ENCODE measurements around the gene RPTOR. TPM values are rescaled to one million over a fixed set of nuclear protein-coding genes. Genes with fewer than 3 reads are reported as not detected.
"Not testable (repeated sequence)": the region's sequence is repeated elsewhere in the genome, so short reads cannot be mapped to it uniquely, and the experiment has no call there.

RPTOR gene
- polyA plus RNA-seq, 12 donors: 16.0 to 34.1 (median 21.6) TPM; not detected in 1

DNA sequence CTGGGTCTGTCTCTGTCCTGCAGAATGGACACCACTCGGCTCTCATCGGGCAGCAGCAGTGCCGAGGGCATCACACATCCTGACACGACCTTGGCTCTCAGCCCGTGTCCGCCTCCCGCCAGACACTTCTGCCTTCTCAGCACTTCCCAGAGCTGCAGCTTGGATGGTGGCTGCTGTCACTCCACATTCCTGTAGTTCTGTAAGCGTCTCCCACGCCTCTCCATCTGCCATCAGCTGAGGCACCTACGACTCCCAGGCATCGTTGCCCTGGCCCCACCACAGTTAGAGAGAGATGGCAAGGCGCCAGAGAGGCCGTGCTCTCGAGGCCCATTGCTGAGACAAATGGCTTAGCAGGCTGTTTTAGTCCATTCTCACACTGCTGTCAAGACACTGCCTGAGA, 251.1 kb downstream of the RPTOR start:
- DNase-seq: no peak

GRCh38 chr17:80796430-80796861, 251.8 kb downstream of the RPTOR start:
- no peak for DNase-seq

DNA sequence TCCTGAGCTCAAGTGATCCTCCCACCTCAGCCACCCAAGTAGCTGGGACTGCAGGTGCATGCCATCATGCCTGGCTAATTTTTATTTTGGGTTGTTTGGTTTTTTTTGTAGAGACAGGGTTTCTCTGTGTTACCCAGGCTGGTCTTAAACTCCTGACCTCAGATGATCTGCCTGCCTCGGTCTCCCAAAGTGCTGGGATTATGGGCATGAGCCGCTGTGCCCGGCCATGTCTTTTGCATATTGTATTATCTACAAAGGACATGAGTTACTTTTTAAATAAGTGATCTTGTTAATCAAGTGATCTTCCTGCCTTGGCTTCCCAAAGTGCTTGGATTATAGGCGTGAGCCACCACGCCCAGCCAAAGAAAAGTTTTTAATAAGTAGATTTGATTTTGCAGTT, 252.6 kb downstream of the RPTOR start:
- DNase-seq: not testable (repeated sequence)

GRCh38 chr17:80797741-80798594, 253.3 kb downstream of the RPTOR start:
- no peak for DNase-seq

GRCh38 chr17:80798595-80799537, 254.2 kb downstream of the RPTOR start:
- no peak for DNase-seq

DNA sequence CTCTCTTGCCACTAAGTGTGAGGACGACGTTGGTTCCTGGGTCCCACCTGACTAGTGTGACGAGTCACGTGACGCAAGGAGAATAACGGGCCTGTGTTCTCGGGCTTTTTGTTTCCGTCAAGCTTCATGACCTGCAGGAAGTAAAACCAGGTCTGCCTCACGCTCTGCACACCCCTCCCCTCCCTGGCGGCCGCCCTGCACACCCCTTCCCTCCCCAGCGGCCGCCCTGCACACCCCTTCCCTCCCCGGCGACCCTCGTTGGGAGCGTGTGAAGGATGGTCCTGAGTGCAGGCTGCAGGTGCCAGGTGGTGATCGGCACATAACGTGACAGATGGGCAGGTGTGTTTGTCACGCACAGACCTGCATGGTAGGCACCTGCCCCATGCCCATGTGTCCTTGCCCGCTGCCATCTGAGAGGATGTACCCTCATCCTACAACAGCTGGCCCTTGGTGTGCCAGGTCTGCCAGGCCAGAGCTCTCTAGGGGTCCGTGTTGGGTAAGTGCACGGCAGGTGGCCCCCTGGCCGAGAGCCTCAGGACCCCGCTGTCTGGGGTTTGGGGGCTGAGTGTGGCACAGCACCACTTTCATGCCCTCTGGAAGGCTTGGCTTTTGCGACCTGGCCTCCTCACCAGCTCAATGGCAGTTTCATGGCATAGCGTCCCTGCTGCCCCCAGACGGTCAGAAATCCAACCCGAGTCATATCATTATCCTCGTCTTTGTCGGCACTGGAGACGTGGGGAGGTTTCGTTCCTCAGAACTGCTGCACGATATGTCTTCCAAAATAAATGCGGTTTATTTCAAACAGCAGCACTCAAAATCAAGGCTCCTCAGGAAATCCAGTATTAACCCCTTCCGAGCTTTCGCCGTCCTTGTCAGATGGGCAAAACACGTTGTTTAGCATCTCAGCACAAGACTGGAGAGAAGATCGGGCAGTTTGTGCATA, 255.2 kb downstream of the RPTOR start:
- DNase-seq: no peak

GRCh38 chr17:80800481-80801391, 256.1 kb downstream of the RPTOR start:
- DNase-seq: no peak

DNA sequence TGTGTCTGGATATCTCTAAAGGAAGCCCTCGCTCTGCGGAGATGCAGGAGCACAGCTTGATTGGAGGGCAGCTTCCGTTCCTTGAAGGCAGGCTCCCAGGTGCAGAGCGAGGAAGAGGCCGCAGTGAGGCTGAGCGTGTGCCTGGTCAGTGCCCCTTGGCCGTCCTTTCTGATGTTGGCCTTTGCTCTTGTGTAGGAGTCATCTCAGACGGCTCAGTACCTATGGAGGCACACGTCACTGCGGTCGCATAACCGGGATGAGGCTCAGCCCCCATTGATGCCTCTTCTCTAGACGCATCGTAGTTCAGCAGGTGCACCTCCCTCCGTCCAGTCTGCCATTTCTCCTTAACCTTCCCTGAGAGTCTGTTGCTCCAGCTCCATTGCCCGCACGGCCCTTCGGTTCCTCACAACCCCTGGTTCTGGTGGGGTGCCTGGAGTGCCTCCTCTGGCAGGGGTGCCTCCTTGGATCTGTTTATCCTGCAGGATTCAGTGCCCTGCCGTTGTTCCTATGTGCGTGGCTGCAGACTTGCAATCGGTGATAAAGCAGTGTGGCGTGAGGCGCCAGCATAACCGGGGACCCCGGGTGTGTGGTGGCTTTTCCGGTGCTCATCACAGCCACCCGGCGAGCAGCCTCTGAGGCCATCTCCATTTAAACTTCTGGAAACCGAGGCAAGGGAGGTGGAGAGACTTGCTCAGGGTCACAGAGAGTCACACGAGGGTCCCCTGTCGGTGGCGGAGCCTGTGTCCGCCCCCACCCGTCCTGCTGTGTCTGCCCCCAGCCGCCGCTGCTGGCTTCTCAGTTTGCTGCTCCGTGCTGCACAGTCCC, 258.2 kb downstream of the RPTOR start:
- no peak for DNase-seq

DNA sequence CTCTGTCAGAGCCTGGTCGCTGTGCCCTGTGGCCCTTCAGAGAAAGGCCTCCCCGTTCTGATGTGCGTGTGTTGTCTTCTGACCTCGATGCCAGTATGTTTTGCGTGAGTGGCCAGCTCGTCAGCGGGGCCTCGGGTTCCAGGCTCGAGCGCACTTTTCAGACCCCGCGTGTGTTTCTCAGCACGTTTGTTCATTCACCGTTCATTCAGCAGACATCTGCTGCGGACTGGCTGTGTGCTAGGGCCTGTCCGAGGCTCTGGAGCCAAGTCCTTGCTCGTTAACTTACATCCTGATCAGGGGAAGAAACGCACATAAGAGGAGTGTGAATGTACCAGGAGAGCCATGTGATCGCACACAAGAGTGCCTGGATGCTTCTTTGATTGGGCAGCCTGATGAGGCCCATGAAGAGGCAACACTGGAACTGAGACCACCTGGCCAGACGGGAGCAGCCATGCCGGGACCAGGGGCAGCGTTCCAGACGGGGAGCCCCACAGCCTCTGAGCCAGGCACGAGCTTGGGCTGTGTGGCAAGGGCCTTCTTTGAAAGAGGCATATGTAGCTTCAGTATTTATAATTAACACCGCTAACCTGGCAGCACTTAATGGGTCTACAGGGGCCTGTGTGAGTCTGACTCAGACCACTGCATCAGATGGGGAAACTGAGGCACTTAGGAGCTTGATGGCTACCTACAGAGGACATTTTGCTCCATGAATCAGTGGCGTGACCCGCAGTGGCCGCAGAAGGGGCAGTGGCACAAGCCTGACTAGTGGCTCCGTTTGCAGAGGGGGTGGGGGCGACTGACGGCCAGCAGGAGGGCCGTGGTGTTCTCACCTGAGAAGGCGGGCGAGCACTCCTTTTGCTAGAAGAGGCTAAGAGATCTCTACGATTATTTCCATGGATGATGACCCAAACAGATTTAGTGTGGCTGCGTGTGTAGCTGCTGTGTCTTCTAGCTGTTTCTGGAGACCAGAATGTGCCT, 259.1 kb downstream of the RPTOR start:
- no peak for DNase-seq

DNA sequence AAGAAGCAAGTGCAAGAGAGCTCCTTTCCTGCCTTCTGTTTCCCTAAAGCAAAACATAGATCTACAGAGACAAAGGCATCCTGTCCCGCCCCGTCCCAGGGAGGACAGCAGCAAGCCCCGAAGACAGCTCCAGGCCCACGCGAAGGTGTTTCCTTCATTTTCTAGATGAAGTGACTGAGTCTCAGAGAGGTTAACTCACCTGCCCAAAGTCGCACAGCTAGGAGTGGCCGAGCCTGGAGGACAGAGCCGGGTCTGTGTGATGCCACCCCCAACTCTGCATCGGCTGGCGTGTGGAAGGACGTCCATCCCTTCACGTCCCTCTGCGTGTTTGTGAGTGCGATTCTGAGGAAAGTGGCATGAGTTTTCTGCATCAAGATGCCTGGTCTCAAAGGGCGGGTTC, 259.8 kb downstream of the RPTOR start:
- DNase-seq: no peak

GRCh38 chr17:80805032-80805751, 260.6 kb downstream of the RPTOR start:
- DNase-seq: no peak

- no peak for DNase-seq
These were observed 262.4 kb downstream of the RPTOR start for GRCh38 chr17:80807014-80807413.

- DNase-seq: no peak
These were observed 263.2 kb downstream of the RPTOR start for GRCh38 chr17:80807882-80808281.

GRCh38 chr17:80811181-80812105, 266.8 kb downstream of the RPTOR start:
- DNase-seq: no peak

GRCh38 chr17:80812362-80813088, 267.9 kb downstream of the RPTOR start:
- no peak for DNase-seq

DNA sequence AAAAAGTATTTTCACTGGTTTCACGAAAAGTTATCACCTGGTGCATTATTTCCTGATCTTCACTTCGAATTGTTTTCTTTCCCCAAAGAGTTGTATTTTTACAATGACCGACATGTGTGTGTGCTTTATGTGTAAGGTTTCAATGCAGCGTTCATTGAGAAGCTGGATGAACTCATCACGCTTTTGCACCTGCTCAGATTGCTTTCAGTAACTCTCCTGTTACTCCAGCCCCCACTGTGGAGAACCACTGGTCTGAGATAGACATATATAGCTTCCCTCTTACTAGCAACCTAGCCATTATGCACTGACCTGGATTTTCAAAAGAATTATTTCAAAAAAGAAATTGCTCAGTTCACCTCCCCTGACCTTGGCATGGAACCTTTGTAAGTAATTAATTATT, 268.7 kb downstream of the RPTOR start:
- no peak for DNase-seq

Measured in muscle of arm (tissue), 12 donors.